SH-SY5Y (cell line): ENCODE measurements around the gene TMEM223.

ENCODE experiments used
- GATA2 ChIP-seq: IDR thresholded peaks from 2 replicates; pipeline ENCODE4 v1.6.1; 2011; ENCODE audit warnings: mild to moderate bottlenecking, low read depth, low read length
- GATA3 ChIP-seq: IDR thresholded peaks from 2 replicates; pipeline ENCODE4 v1.6.1; 2011; ENCODE audit warnings: low read depth, mild to moderate bottlenecking, low read length, moderate library complexity

Gene TMEM223

GRCh38 chr11:62791501-62792201 is at the start of gene TMEM223:
TMEM223 (minus strand) TSS chr11:62792006; CDS start chr11:62791994, 12 bp downstream.
- TF ChIP-seq GATA3 (no peak), GATA2 (no peak)

- no peak for TF ChIP-seq GATA3
- TF ChIP-seq GATA2: no peak
These were observed 47.5 kb upstream of the TMEM223 start, which contains the start of gene WDR74 for GRCh38 chr11:62839050-62839945. WDR74 (minus strand) TSS chr11:62839590; CDS start chr11:62839570, 20 bp downstream.

GRCh38 chr11:62835336-62835735 is 43.5 kb upstream of the TMEM223 start:
- TF ChIP-seq GATA3 (no peak), GATA2 (no peak)

- TF ChIP-seq GATA2: no peak
- no peak for TF ChIP-seq GATA3
These were observed 40.8 kb upstream of the TMEM223 start, which contains the start of gene TEX54 for GRCh38 chr11:62832336-62833234. TEX54 (minus strand) TSS chr11:62832841.

- TF ChIP-seq GATA3: no peak
- TF ChIP-seq GATA2: no peak
These were observed 39.9 kb upstream of the TMEM223 start, which contains the start of gene STX5 for GRCh38 chr11:62831520-62832335. STX5 (minus strand) TSS chr11:62832051; CDS start chr11:62831243, 808 bp downstream.

GRCh38 chr11:62830904-62831519 is 39.2 kb upstream of the TMEM223 start:
- TF ChIP-seq GATA2 (no peak), GATA3 (no peak)

- TF ChIP-seq GATA3 (no peak), GATA2 (no peak)
These were observed 31.9 kb upstream of the TMEM223 start for GRCh38 chr11:62823677-62824076.

- TF ChIP-seq GATA2 (no peak), GATA3 (no peak)
These were observed 25.3 kb upstream of the TMEM223 start for GRCh38 chr11:62817129-62817528.

- TF ChIP-seq GATA3 (no peak), GATA2 (no peak)
These were observed 24.8 kb upstream of the TMEM223 start for GRCh38 chr11:62816557-62816956.

- TF ChIP-seq GATA2 (no peak), GATA3 (no peak)
These were observed 19.9 kb upstream of the TMEM223 start for GRCh38 chr11:62811659-62812058.

- TF ChIP-seq GATA3: no peak
- TF ChIP-seq GATA2: no peak
These were observed 18.9 kb upstream of the TMEM223 start for GRCh38 chr11:62810748-62811147.

- TF ChIP-seq GATA3 (no peak), GATA2 (no peak)
These were observed 14.9 kb upstream of the TMEM223 start for GRCh38 chr11:62806611-62807121.

GRCh38 chr11:62805961-62806441 is 14.2 kb upstream of the TMEM223 start:
- TF ChIP-seq GATA3 (no peak), GATA2 (no peak)
